Tibial artery (tissue), 4 donors: ENCODE results near the gene ZNF799.
"Not testable (repeated sequence)": the region's sequence is repeated elsewhere in the genome, so short reads cannot be mapped to it uniquely, and the experiment has no call there.

Experiments
- DNase-seq, 2 donors: peaks; one replicate each; pipeline ENCODE4 v3.0.0-alpha.2; 2019
- H3K27ac ChIP-seq, 2 donors: fragments of 200-600 bp; sonication (generic) in 1 of 2; 1 replicate in 1 of 2; 2 replicates in 1 of 2; pipeline ENCODE4 v1.5.1; 2018 to 2019; ENCODE audit warnings: mild to moderate bottlenecking in 1 of 2
- H3K27me3 ChIP-seq, 2 donors: fragments of 200-600 bp; sonication (generic) in 1 of 2; one replicate each; pipeline versions ENCODE4 v1.5.1 to v1.6.0; 2016 to 2019
- H3K36me3 ChIP-seq, 3 donors: fragments of 200-600 bp; sonication (generic) in 2 of 3; one replicate each; pipeline ENCODE4 v1.5.1; 2016 to 2019; ENCODE audit warnings: mild to moderate bottlenecking in 2 of 3
- H3K4me1 ChIP-seq, 4 donors: fragments of 200-600 bp; sonication (generic) in 2 of 4; 1 replicate in 3 of 4; 2 replicates in 1 of 4; pipeline ENCODE4 v1.5.1; 2016 to 2019
- H3K4me3 ChIP-seq, 2 donors: fragments of 200-600 bp; sonication (generic) in 1 of 2; 1 replicate in 1 of 2; 2 replicates in 1 of 2; pipeline ENCODE4 v1.5.1; 2018 to 2019; ENCODE audit warnings: mild to moderate bottlenecking in 2 of 2
- H3K9me3 ChIP-seq, 3 donors: fragments of 200-600 bp; sonication (generic) in 1 of 3; one replicate each; pipeline ENCODE4 v1.5.1; 2016 to 2019
- intact Hi-C: fragments of 100-400 bp; cut with DNase I; formaldehyde crosslinking; loops from one replicate; pipeline ENCODE4 v1.15.0; 2023; ENCODE audit warnings: low total_unique reads
- TF ChIP-seq, protein P1 (sequence below), 2 experiments: fragments of 200-600 bp in 1 of 2; fragments of 450-650 bp in 1 of 2; IDR thresholded peaks; one replicate each; pipeline ENCODE4 v1.5.1; 2017 to 2019; ENCODE audit warnings: antibody characterized with exemption in 2 of 2, mild to moderate bottlenecking in 1 of 2, moderate library complexity in 1 of 2

The ZNF799 gene

DNA sequence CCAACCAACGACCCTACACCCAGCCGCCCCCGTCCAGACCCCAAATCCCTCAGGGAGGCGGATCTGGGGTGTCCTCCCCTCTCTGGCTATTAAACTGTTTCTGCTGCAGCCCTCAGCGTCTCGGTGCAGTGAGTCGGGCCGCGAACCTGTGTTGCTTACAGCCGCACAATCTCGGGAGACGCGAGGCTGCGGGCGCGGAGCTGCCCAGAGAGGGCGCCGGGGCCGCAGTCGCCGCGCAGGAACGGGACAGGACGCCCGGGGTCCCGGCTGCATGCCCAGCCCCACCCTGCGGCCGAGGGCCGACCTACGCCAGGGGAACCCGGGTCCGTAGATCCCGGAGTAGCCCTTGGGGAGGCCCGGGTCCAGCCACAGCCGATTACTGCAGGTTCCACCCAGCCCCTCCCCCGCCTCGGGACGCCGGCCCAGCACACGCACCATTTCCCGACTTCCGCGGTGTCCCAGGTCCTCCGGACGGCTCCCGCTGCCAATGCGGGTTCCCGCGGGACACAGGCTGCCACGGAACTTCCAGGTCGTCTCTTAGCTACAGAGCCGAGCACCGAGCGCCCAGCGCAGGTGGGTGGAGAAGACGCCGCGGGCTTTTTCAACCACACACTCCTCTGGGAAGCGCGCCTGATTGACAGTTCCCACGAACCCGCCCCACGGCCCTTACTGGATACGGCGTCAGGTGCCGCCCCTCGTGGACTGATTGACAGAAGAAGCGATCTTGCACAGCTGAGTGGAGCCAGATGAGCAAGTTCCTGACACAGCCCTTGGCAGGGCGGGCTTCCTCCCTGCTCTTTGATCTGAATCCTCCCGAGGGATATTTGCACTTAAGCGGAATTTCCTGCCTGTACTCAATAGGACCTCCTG is at the start of gene ZNF799:
Gene ZNF799 (minus strand): TSS at position 639 of the 870 bp plus-strand sequence. CDS start 201 bp downstream, at position 438.
- Histone ChIP-seq H3K4me1 (peaks cover 0 to 10% (median 5%) of the 10 kb centered on the region in 4 donors), H3K27ac (peak within 1 kb of the TSS; percentile 77 to 85), H3K36me3 (no peaks in the 10 kb centered on the region), H3K27me3 (no peaks in the 10 kb centered on the region), H3K9me3 (no peaks in the 10 kb centered on the region), H3K4me3 (peak within 1 kb of the TSS; percentile 66 to 92)
- intact Hi-C loops: no loop called here
- peak; percentile 98 to 99 for DNase-seq
- TF ChIP-seq, protein P1, sequence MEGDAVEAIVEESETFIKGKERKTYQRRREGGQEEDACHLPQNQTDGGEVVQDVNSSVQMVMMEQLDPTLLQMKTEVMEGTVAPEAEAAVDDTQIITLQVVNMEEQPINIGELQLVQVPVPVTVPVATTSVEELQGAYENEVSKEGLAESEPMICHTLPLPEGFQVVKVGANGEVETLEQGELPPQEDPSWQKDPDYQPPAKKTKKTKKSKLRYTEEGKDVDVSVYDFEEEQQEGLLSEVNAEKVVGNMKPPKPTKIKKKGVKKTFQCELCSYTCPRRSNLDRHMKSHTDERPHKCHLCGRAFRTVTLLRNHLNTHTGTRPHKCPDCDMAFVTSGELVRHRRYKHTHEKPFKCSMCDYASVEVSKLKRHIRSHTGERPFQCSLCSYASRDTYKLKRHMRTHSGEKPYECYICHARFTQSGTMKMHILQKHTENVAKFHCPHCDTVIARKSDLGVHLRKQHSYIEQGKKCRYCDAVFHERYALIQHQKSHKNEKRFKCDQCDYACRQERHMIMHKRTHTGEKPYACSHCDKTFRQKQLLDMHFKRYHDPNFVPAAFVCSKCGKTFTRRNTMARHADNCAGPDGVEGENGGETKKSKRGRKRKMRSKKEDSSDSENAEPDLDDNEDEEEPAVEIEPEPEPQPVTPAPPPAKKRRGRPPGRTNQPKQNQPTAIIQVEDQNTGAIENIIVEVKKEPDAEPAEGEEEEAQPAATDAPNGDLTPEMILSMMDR (IDR thresholded peaks at IDR 0.05): peak; percentile 4 to 5

DNA sequence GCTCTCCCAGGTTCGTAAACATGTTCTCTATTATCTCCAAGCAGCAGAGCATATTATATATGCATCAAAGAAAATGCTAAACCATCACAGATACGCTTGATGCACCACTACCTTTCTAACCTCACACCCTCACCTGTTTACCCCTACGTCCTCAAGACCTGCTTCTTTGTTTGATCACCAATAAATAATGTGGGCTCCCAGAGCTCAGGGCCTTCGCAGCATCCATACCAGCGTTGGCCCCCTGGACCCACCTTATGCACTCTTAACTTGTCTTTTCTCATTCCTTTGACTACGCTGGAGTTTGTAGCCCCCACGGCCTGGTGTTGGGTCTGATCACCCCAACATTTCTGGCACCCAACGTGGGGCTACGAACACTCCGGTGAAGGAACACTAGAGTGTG is 49.8 kb upstream of the ZNF799 start:
- TF ChIP-seq, protein P1 (IDR thresholded peaks at IDR 0.05): no peak
- H3K4me3 ChIP-seq: no peak overlapping the region
- H3K4me1 ChIP-seq: no peaks in the 10 kb centered on the region
- intact Hi-C loops: no loop called here
- H3K36me3 ChIP-seq: peaks cover 0 to 19% (median 14%) of the 10 kb centered on the region in 3 donors
- H3K27ac ChIP-seq: no peak overlapping the region
- peaks cover 0 to 56% (median 0%) of the 10 kb centered on the region in 3 donors for H3K9me3 ChIP-seq
- H3K27me3 ChIP-seq: no peaks in the 10 kb centered on the region
- DNase-seq: no peak

DNA sequence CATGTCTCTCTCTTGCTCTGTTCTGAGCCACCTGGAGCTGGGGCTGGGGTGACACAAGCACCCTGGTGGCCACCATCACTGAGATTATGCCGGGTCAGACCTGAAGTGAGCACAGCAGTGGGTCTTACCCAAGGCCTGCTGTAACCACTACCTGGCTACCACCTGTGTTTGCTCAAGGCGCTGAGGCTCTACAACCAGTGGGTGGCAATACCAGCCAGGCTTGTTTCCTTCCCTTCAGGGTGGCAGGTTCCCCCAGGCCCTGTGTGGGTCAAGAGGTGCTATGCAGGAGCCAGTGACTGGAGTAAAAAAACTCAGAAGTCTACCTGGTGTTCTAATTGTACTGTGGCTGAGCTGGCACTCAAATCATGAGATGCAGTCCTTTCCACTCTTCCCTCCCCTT is 47.7 kb upstream of the ZNF799 start:
- H3K4me1 ChIP-seq: no peaks in the 10 kb centered on the region
- no peak for DNase-seq
- H3K27ac ChIP-seq: no peak overlapping the region

DNA sequence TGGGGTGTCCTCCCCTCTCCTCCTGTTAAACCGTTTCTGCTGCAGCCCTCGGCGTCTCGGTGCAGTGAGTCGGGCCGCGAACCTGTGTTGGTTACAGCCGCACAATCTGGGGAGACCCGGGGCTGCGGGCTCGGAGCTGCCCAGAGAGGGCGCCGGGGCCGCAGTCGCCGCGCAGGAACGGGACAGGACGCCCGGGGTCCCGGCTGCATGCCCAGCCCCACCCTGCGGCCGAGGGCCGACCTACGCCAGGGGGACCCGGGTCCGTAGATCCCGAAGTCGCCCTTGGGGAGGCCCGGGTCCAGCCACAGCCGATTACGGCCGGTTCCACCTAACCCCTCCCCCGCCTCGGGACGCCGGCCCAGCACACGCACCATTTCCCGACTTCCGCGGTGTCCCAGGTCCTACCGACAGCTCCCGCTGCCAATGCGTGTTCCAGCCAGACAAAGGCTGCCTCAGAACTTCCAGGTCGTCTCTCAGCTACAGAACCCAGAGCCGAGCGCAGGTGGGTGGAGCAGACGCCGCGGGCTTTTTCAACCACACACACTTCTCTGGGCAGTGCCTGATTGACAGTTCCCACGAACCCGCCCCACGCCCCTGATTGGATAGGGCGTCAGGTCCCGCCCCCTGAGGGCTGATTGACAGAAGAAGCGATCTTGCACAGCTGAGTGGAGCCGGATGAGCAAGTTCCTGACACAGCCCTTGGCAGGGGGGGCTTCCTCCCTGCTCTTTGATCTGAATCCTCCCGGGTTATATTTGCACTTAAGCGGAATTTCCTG is 39.7 kb upstream of the ZNF799 start, which contains the start of gene ZNF443:
Gene ZNF443 (minus strand): TSS at position 481 of the 776 bp plus-strand sequence. CDS start 107 bp downstream, at position 374.
- peaks cover 0 to 11% (median 0%) of the 10 kb centered on the region in 3 donors for H3K9me3 ChIP-seq
- intact Hi-C loops: no loop called here

More for the DNA sequence above, 47.7 kb upstream of the ZNF799 start:
- peaks cover 0 to 17% (median 6%) of the 10 kb centered on the region in 3 donors for H3K36me3 ChIP-seq
- intact Hi-C loops: no loop called here
- H3K27me3 ChIP-seq: no peaks in the 10 kb centered on the region
- H3K4me3 ChIP-seq: no peak overlapping the region
- TF ChIP-seq, protein P1 (IDR thresholded peaks at IDR 0.05): no peak
- H3K9me3 ChIP-seq: peaks cover 0 to 54% (median 0%) of the 10 kb centered on the region in 3 donors

DNA sequence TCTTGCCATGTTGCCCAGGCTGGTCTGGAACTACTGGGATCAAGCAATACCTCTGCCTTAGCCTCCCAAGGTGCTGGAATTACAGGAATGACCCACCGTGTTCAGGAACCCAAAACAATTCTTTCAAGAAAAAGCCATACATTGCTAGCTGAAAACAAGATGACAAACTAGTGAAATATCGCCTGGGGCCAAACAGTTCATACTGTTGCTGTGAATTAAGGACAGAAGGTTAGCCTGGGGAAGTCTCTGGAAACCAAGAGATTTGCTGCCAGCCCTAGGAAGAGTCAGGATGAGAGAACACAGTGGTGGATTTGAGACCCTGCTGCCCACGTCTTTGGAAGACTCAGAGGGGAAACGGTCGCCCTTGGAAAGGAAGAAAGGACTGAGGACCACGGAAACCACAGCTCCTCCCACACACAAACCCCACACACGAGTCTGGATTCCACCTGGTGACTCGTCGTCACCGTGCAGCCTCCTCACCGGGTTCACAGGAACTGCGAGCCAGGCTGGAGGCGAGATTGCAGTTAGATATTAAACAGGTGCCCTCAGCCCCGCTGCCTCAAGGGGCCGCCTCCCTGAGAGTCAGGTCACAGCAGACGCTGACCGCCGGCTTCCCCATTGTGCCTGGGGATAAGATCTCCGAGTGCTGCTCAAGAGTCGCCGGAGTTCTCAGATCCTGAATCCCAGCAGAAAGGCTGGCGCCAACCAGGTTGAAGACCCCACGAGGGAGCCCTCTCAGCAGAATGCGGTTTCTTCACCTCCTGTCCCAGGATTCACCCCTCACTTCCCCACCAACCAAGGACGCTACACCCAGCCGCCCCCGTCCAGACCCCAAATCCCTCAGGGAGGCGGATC is 38.8 kb upstream of the ZNF799 start:
- H3K4me1 ChIP-seq, H3K36me3 ChIP-seq, H3K9me3 ChIP-seq, H3K27me3 ChIP-seq, intact Hi-C loops: not testable (repeated sequence)
- peak in 1 of 2 donors; percentile 19 for DNase-seq
- Histone ChIP-seq H3K4me3 (peak overlapping the region; percentile 80 to 84), H3K27ac (peak overlapping the region; percentile 82 to 83)

More for the DNA sequence above, 39.7 kb upstream of the ZNF799 start, which contains the start of gene ZNF443:
- DNase-seq: peak; percentile 99 to 100
- no peaks in the 10 kb centered on the region for H3K36me3 ChIP-seq
- peaks cover 0 to 7% (median 1%) of the 10 kb centered on the region in 4 donors for H3K4me1 ChIP-seq
- peak within 1 kb of the TSS; percentile 82 to 83 for H3K27ac ChIP-seq
- TF ChIP-seq, protein P1 (IDR thresholded peaks at IDR 0.05): no peak
- peak within 1 kb of the TSS; percentile 80 to 84 for H3K4me3 ChIP-seq
- no peaks in the 10 kb centered on the region for H3K27me3 ChIP-seq

DNA sequence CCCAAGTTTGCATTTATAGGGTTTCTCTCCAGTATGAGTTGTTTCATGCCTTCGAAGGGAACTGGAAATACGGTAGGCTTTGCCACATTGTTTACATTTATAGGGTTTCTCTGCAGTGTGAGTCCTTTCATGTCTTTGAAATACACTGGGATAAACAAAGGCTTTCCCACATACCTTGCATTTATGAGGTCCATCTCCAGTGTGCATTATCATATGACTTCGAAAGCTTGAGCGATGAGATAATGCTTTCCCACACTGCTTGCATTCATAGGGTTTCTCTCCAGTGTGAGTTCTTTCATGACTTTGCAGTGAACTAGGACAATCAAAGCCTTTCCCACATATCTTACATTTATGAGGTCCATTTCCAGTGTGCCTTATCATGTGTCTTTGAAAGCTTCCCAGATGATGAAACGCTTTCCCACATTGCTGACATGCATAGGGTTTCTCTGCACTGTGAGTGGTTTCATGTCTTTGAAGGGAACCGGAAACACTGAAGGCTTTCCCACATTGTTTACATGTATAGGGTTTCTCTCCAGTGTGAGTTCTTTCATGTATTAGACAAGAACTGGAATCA is 29.7 kb upstream of the ZNF799 start:
- Histone ChIP-seq H3K36me3 (peaks cover 15 to 25% (median 16%) of the 10 kb centered on the region in 3 donors), H3K9me3 (peaks cover 0 to 13% (median 0%) of the 10 kb centered on the region in 3 donors)
- H3K27ac ChIP-seq, H3K4me1 ChIP-seq, intact Hi-C loops, H3K27me3 ChIP-seq, H3K4me3 ChIP-seq, DNase-seq: not testable (repeated sequence)
